ENCODE results near the gene SUPT5H.

- no peak for TF ChIP-seq CTCF (IDR thresholded peaks at IDR 0.05; ENCODE audit: low read depth, low read length)
- no peak for TF ChIP-seq EZH2phosphoT487 (IDR thresholded peaks at IDR 0.05; ENCODE audit: low read depth)
Observed at GRCh38 chr19:39434123-39435076, 11.0 kb upstream of the SUPT5H start.
